ENCODE measurements around the gene TBC1D1. TPM values are rescaled to one million over a fixed set of nuclear protein-coding genes. Genes with fewer than 3 reads are reported as not detected.

Gene TBC1D1
- polyA plus RNA-seq, 1 experiment: 50.7 TPM

- POLR2A ChIA-PET: interaction anchor here (1.4 kb wide), 1 partner anchor 9 kb away, joined by 3 read pairs; no protein-coding TSS in a partner anchor
- Histone ChIP-seq H3K9me3 (ENCODE audit: control insufficient read depth, insufficient read depth, low read length) (no peaks in the 10 kb centered on the region), H3K27ac (ENCODE audit: low read depth, low read length) (no peak overlapping the region), H3K4me3 (ENCODE audit: low read depth, low read length) (no peak overlapping the region), H3K27me3 (ENCODE audit: control insufficient read depth, insufficient read depth, low read length) (no peaks in the 10 kb centered on the region)
- CTCF ChIA-PET: interaction anchor here (1.3 to 2.0 kb wide), 3 partner anchors 9 to 67 kb away, joined by 4 to 8 read pairs (median 4); no protein-coding TSS in a partner anchor
- no peak for DNase-seq (ENCODE audit: low read depth, low spot score)
- TF ChIP-seq CTCF (IDR thresholded peaks at IDR 0.05; ENCODE audit: low read depth, low read length): no peak
Measured at GRCh38 chr4:38128478-38129459, 237.9 kb downstream of the TBC1D1 start.

GRCh38 chr4:38129460-38130227, 238.8 kb downstream of the TBC1D1 start:
- no peak for TF ChIP-seq CTCF (IDR thresholded peaks at IDR 0.05; ENCODE audit: low read depth, low read length)
- Histone ChIP-seq H3K27ac (ENCODE audit: low read depth, low read length) (no peak overlapping the region), H3K9me3 (ENCODE audit: control insufficient read depth, insufficient read depth, low read length) (no peaks in the 10 kb centered on the region), H3K27me3 (ENCODE audit: control insufficient read depth, insufficient read depth, low read length) (no peaks in the 10 kb centered on the region), H3K4me3 (ENCODE audit: low read depth, low read length) (no peak overlapping the region)
- ChIA-PET POLR2A (interaction anchor here (1.4 kb wide), 1 partner anchor 10 kb away, joined by 3 read pairs; no protein-coding TSS in a partner anchor), CTCF (interaction anchor here (0.7 to 2.0 kb wide), 3 partner anchors 10 to 190 kb away, joined by 3 to 8 read pairs (median 4); no protein-coding TSS in a partner anchor)
- DNase-seq (ENCODE audit: low read depth, low spot score): no peak

- Histone ChIP-seq H3K27ac (ENCODE audit: low read depth, low read length) (no peak overlapping the region), H3K27me3 (ENCODE audit: control insufficient read depth, insufficient read depth, low read length) (no peaks in the 10 kb centered on the region), H3K9me3 (ENCODE audit: control insufficient read depth, insufficient read depth, low read length) (no peaks in the 10 kb centered on the region), H3K4me3 (ENCODE audit: low read depth, low read length) (no peak overlapping the region)
- DNase-seq (ENCODE audit: low read depth, low spot score): no peak
- TF ChIP-seq CTCF (IDR thresholded peaks at IDR 0.05; ENCODE audit: low read depth, low read length): no peak
- ChIA-PET POLR2A (no interaction called here), CTCF (interaction anchor here (1.7 kb wide), 1 partner anchor 11 kb away, joined by 5 read pairs; no protein-coding TSS in a partner anchor)
Measured at GRCh38 chr4:38130884-38131283, 240.0 kb downstream of the TBC1D1 start.

GRCh38 chr4:38131371-38132091, 240.6 kb downstream of the TBC1D1 start:
- TF ChIP-seq CTCF (IDR thresholded peaks at IDR 0.05; ENCODE audit: low read depth, low read length): no peak
- CTCF ChIA-PET: interaction anchor here (1.7 kb wide), 1 partner anchor 12 kb away, joined by 5 read pairs; no protein-coding TSS in a partner anchor
- POLR2A ChIA-PET: interaction anchor here (0.8 kb wide), 1 partner anchor 27 kb away, joined by 3 read pairs; no protein-coding TSS in a partner anchor
- Histone ChIP-seq H3K4me3 (ENCODE audit: low read depth, low read length) (no peak overlapping the region), H3K9me3 (ENCODE audit: control insufficient read depth, insufficient read depth, low read length) (no peaks in the 10 kb centered on the region), H3K27me3 (ENCODE audit: control insufficient read depth, insufficient read depth, low read length) (no peaks in the 10 kb centered on the region), H3K27ac (ENCODE audit: low read depth, low read length) (peak overlapping the region; percentile 85)
- no peak for DNase-seq (ENCODE audit: low read depth, low spot score)

Data from AG04450 (cell line).